Gastroesophageal sphincter (tissue), 4 donors: ENCODE results near the gene NEDD4L. TPM values are rescaled to one million over a fixed set of nuclear protein-coding genes. Genes with fewer than 3 reads are reported as not detected.

Experiments
- ATAC-seq: fragments of 150-250 bp; one replicate; pipeline ENCODE4 v1.9.1; 2016; ENCODE audit warnings: mild to moderate bottlenecking, moderate library complexity
- H3K27ac ChIP-seq, 4 donors: fragments of 200-600 bp; sonication (generic) in 3 of 4; 1 replicate in 3 of 4; 2 replicates in 1 of 4; pipeline ENCODE4 v1.5.1; 2016 to 2019
- H3K27me3 ChIP-seq: fragments of 200-600 bp; sonication (generic); one replicate; pipeline ENCODE4 v1.5.1; 2019
- H3K36me3 ChIP-seq, 2 donors: fragments of 200-600 bp; sonication (generic); one replicate each; pipeline ENCODE4 v1.5.1; 2019; ENCODE audit warnings: control low read depth in 1 of 2
- H3K4me1 ChIP-seq, 3 donors: fragments of 200-600 bp; sonication (generic); 1 replicate in 2 of 3; 2 replicates in 1 of 3; pipeline ENCODE4 v1.5.1; 2016 to 2019; ENCODE audit warnings: control low read depth in 2 of 3
- H3K4me3 ChIP-seq, 2 donors: fragments of 200-600 bp; sonication (generic); one replicate each; pipeline ENCODE4 v1.5.1; 2019; ENCODE audit warnings: mild to moderate bottlenecking in 1 of 2, moderate library complexity in 1 of 2
- H3K9me3 ChIP-seq, 3 donors: fragments of 200-600 bp; sonication (generic); one replicate each; pipeline ENCODE4 v1.5.1; 2017 to 2019; ENCODE audit warnings: control low read depth in 2 of 3
- CTCF ChIP-seq, 4 experiments: fragments of 200-600 bp in 2 of 4; fragments of 450-650 bp in 2 of 4; sonication (generic) in 1 of 4; IDR thresholded peaks; one replicate each; pipeline ENCODE4 v1.5.1; 2017 to 2019; ENCODE audit warnings: antibody characterized with exemption in 4 of 4, mild to moderate bottlenecking in 2 of 4, moderate library complexity in 2 of 4
- EP300 ChIP-seq: sonication (generic); formaldehyde crosslinking; IDR thresholded peaks from one replicate; pipeline ENCODE4 v1.6.1; 2017; ENCODE audit warnings: antibody characterized with exemption, mild to moderate bottlenecking
- POLR2A ChIP-seq, 2 donors: fragments of 450-650 bp; IDR thresholded peaks; one replicate each; pipeline ENCODE4 v1.6.1; 2017; ENCODE audit warnings: antibody characterized with exemption in 2 of 2, mild to moderate bottlenecking in 2 of 2, moderate library complexity in 1 of 2
- POLR2AphosphoS5 ChIP-seq: sonication (generic); formaldehyde crosslinking; IDR thresholded peaks from one replicate; pipeline ENCODE4 v1.6.1; 2017; ENCODE audit warnings: antibody characterized with exemption
- whole genome bisulfite sequencing, 2 donors: methylation state at CpG; one replicate each; pipeline ENCODE4 v1.1.5; 2018; ENCODE audit warnings: low coverage in 1 of 2; 5-methylcytosine and 5-hydroxymethylcytosine counted together
- total RNA-seq, 4 donors: library from RNA; depleted of rRNA; stranded (reverse); fragments of >200 nt; gene quantifications; one replicate each; pipeline ENCODE4 v1.1.0, GENCODE V29; 2016

The NEDD4L gene
- total RNA-seq, 4 donors from 2014 or later, result 37.0 to 50.9 (median 43.0) TPM

GRCh38 chr18:58397385-58398132, 353.5 kb downstream of the NEDD4L start:
- Histone ChIP-seq H3K36me3 (peaks cover 0 to 26% of the 10 kb centered on the region in 2 donors), H3K27me3 (no peaks in the 10 kb centered on the region), H3K27ac (no peak overlapping the region), H3K4me3 (no peak overlapping the region), H3K4me1 (peaks cover 0 to 21% (median 0%) of the 10 kb centered on the region in 3 donors), H3K9me3 (no peaks in the 10 kb centered on the region)
- TF ChIP-seq POLR2A (IDR thresholded peaks at IDR 0.05) (no peak), CTCF (IDR thresholded peaks at IDR 0.05) (no peak)
- no peak for ATAC-seq
- WGBS, 2 donors, result 94 to 95% methylated on average over 8 to 9 of the region's 9 CpGs

GRCh38 chr18:58398648-58399398, 354.8 kb downstream of the NEDD4L start:
- TF ChIP-seq CTCF (IDR thresholded peaks at IDR 0.05), result no peak
- no peak for TF ChIP-seq POLR2A (IDR thresholded peaks at IDR 0.05)
- TF ChIP-seq POLR2AphosphoS5, result no peak
- no peak for TF ChIP-seq EP300
- WGBS, 2 donors, result 69 to 93% methylated on average over 2 to 5 of the region's 11 CpGs
- Histone ChIP-seq H3K9me3 (no peaks in the 10 kb centered on the region), H3K4me1 (peaks cover 0 to 21% (median 5%) of the 10 kb centered on the region in 3 donors), H3K27ac (no peak overlapping the region), H3K27me3 (no peaks in the 10 kb centered on the region), H3K36me3 (peaks cover 0 to 23% of the 10 kb centered on the region in 2 donors), H3K4me3 (no peak overlapping the region)
- no peak for ATAC-seq

DNA sequence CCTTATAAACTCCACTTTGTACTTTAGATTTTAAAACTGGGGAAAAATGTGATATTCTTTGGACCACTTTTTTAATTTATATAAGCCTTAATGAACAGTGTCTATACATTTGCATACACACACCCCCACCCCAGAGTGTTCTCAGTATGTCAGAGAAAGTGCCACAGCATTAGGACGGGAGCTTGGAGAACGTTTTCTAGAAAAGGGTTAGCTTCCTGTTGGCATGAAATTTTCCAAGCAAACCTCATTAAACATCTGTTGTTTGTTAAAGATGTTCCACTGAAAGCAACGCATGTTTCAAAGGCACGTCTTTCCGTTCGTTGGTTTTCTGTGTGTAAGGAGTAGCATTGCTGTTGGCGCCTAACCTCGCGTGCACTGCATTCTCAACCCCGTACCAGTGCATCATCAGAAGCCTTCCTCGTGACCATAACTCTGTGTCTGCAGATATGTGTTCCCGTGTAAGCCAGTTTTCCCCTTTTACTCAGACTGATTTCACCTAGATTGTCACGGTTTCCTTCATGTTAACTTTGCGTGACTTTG, 356.4 kb downstream of the NEDD4L start:
- no peak for ATAC-seq
- no peak overlapping the region for H3K27ac ChIP-seq
- H3K9me3 ChIP-seq, result no peaks in the 10 kb centered on the region
- peaks cover 0 to 16% of the 10 kb centered on the region in 2 donors for H3K36me3 ChIP-seq
- peaks cover 0 to 21% (median 5%) of the 10 kb centered on the region in 3 donors for H3K4me1 ChIP-seq
- no peaks in the 10 kb centered on the region for H3K27me3 ChIP-seq
- H3K4me3 ChIP-seq, result no peak overlapping the region
- no peak for TF ChIP-seq CTCF (IDR thresholded peaks at IDR 0.05)
- TF ChIP-seq POLR2AphosphoS5, result no peak
- TF ChIP-seq POLR2A (IDR thresholded peaks at IDR 0.05), result no peak
- TF ChIP-seq EP300, result no peak
- 80 to 81% methylated on average over 12 to 14 of the region's 14 CpGs for WGBS, 2 donors

DNA sequence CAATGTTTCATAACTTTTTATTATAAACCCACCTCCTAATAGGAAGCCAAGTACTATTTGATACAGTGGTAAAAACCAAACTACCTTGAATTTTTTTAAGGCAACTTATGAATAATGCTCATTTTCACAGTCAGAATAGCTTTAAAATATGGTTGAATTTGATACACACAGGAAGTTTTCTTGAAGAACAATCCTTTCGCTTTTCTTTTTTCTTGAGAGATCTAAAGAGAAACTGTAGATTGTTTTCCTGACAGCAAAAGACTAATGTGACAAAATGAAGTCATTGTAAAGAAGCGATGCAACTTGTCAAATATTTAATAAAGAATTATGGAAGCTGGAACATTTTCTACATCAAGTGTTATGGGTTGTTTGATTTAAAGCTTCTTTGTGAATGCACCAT, 357.2 kb downstream of the NEDD4L start:
- Histone ChIP-seq H3K4me3 (no peak overlapping the region), H3K9me3 (no peaks in the 10 kb centered on the region), H3K4me1 (peaks cover 0 to 21% (median 5%) of the 10 kb centered on the region in 3 donors), H3K27me3 (no peaks in the 10 kb centered on the region), H3K27ac (no peak overlapping the region), H3K36me3 (peaks cover 0 to 11% of the 10 kb centered on the region in 2 donors)
- no peak for TF ChIP-seq EP300
- no peak for TF ChIP-seq POLR2AphosphoS5
- TF ChIP-seq POLR2A (IDR thresholded peaks at IDR 0.05), result no peak
- no peak for TF ChIP-seq CTCF (IDR thresholded peaks at IDR 0.05)
- 81 to 89% methylated on average over 2 of the region's 2 CpGs for WGBS, 2 donors
- ATAC-seq, result no peak
